Mesendoderm (in vitro differentiated cells): ENCODE measurements around the gene NRL.

Experiments
- DNase-seq: peaks from one replicate; pipeline ENCODE4 v3.0.0; 2013
- H2AK5ac ChIP-seq: 2 replicates; pipeline ENCODE4 v1.6.1; 2013; ENCODE audit warnings: low read length, inconsistent platforms
- H2BK120ac ChIP-seq: 2 replicates; pipeline ENCODE4 v1.6.1; 2013; ENCODE audit warnings: low read depth, mild to moderate bottlenecking, low read length, moderate library complexity, mixed read lengths
- H2BK15ac ChIP-seq: replicated peaks from 2 replicates; pipeline ENCODE4 v1.6.1; 2013; ENCODE audit warnings: low read depth, mild to moderate bottlenecking, moderate library complexity
- H2BK5ac ChIP-seq: 2 replicates; pipeline ENCODE4 v1.6.1; 2013; ENCODE audit warnings: low read length, inconsistent platforms
- H3K18ac ChIP-seq: 2 replicates; pipeline ENCODE4 v1.6.1; 2013; ENCODE audit warnings: mild to moderate bottlenecking, low read length, mixed read lengths
- H3K23ac ChIP-seq: one replicate; pipeline ENCODE4 v1.6.1; 2013; ENCODE audit warnings: low read length
- H3K27ac ChIP-seq: 2 replicates; pipeline ENCODE4 v1.5.1; 2013; ENCODE audit warnings: low read depth, mild to moderate bottlenecking, inconsistent platforms, low read length, moderate library complexity
- H3K27me3 ChIP-seq: 2 replicates; pipeline ENCODE4 v1.6.1; 2013; ENCODE audit warnings: low read length, control low read depth, mild to moderate bottlenecking, inconsistent platforms; ENCODE audit not compliant: insufficient read depth, poor library complexity
- H3K36me3 ChIP-seq: 2 replicates; pipeline ENCODE4 v1.6.1; 2013; ENCODE audit warnings: low read length, inconsistent platforms; ENCODE audit not compliant: control insufficient read depth, insufficient read depth
- H3K4ac ChIP-seq: one replicate; pipeline ENCODE4 v1.6.1; 2013; ENCODE audit warnings: low read depth, mild to moderate bottlenecking, low read length, moderate library complexity
- H3K4me1 ChIP-seq: 2 replicates; pipeline ENCODE4 v1.6.1; 2013; ENCODE audit warnings: low read depth, low read length, inconsistent platforms; ENCODE audit not compliant: control insufficient read depth
- H3K4me2 ChIP-seq: 2 replicates; pipeline ENCODE4 v1.6.1; 2013; ENCODE audit warnings: low read length
- H3K4me3 ChIP-seq: 2 replicates; pipeline ENCODE4 v1.5.1; 2013; ENCODE audit warnings: mild to moderate bottlenecking, low read length
- H3K56ac ChIP-seq: one replicate; pipeline ENCODE4 v1.6.1; 2013; ENCODE audit warnings: low read length
- H3K79me1 ChIP-seq: 2 replicates; pipeline ENCODE4 v1.6.1; 2013; ENCODE audit warnings: low read length, inconsistent platforms
- H3K79me2 ChIP-seq: 2 replicates; pipeline ENCODE4 v1.6.1; 2013; ENCODE audit warnings: mild to moderate bottlenecking, low read length; ENCODE audit not compliant: control insufficient read depth, insufficient read depth
- H3K9ac ChIP-seq: 2 replicates; pipeline ENCODE4 v1.6.1; 2013; ENCODE audit warnings: low read length, inconsistent platforms
- H4K5ac ChIP-seq: one replicate; pipeline ENCODE4 v1.6.1; 2013; ENCODE audit warnings: low read length
- H4K8ac ChIP-seq: one replicate; pipeline ENCODE4 v1.6.1; 2013; ENCODE audit warnings: low read depth, mild to moderate bottlenecking, control low read depth, low read length, moderate library complexity
- WGBS: extraction: QIAGEN DNeasy Blood & Tissue Kit; methylation state at CpG from one replicate; pipeline ENCODE4 v1.1.7; 2013; ENCODE audit warnings: low lambda C conversion rate, missing lambda C conversion rate; ENCODE audit not compliant: insufficient coverage; ENCODE audit errors: extremely low coverage; 5-methylcytosine and 5-hydroxymethylcytosine counted together

NRL gene

GRCh38 chr14:24126939-24127338 is 12.2 kb upstream of the NRL start:
- no peaks in the 10 kb centered on the region for H3K4me1 ChIP-seq
- H4K5ac ChIP-seq, result no peak overlapping the region
- no peaks in the 10 kb centered on the region for H3K79me1 ChIP-seq
- H2BK5ac ChIP-seq, result no peak overlapping the region
- H3K23ac ChIP-seq, result no peak overlapping the region
- H3K79me2 ChIP-seq, result no peaks in the 10 kb centered on the region
- H3K9ac ChIP-seq, result no peak overlapping the region
- no peak overlapping the region for H2BK120ac ChIP-seq
- no peak overlapping the region for H4K8ac ChIP-seq
- no peak overlapping the region for H3K27ac ChIP-seq
- peaks cover 1% of the 10 kb centered on the region for H3K36me3 ChIP-seq
- H3K56ac ChIP-seq, result no peak overlapping the region
- DNase-seq, result no peak
- no peak overlapping the region for H3K4me2 ChIP-seq
- H3K18ac ChIP-seq, result no peak overlapping the region
- no peaks in the 10 kb centered on the region for H3K27me3 ChIP-seq
- H2AK5ac ChIP-seq, result no peak overlapping the region
- H3K4me3 ChIP-seq, result no peak overlapping the region
- no peak overlapping the region for H3K4ac ChIP-seq
- H2BK15ac ChIP-seq, result no peak overlapping the region

- no peak overlapping the region for H2BK120ac ChIP-seq
- no peak overlapping the region for H4K8ac ChIP-seq
- H3K4ac ChIP-seq, result no peak overlapping the region
- no peak overlapping the region for H3K9ac ChIP-seq
- DNase-seq, result no peak
- no peak overlapping the region for H3K56ac ChIP-seq
- H2BK5ac ChIP-seq, result no peak overlapping the region
- H3K79me1 ChIP-seq, result no peaks in the 10 kb centered on the region
- no peaks in the 10 kb centered on the region for H3K79me2 ChIP-seq
- H3K23ac ChIP-seq, result no peak overlapping the region
- peaks cover 1% of the 10 kb centered on the region for H3K36me3 ChIP-seq
- no peak overlapping the region for H3K18ac ChIP-seq
- no peak overlapping the region for H3K4me3 ChIP-seq
- no peak overlapping the region for H3K4me2 ChIP-seq
- H3K27ac ChIP-seq, result no peak overlapping the region
- H4K5ac ChIP-seq, result no peak overlapping the region
- no peaks in the 10 kb centered on the region for H3K4me1 ChIP-seq
- H2AK5ac ChIP-seq, result no peak overlapping the region
- no peak overlapping the region for H2BK15ac ChIP-seq
- no CpG with 5 or more reads among the region's 9 CpGs for WGBS
- H3K27me3 ChIP-seq, result no peaks in the 10 kb centered on the region
Measured at GRCh38 chr14:24123424-24124417, 9.0 kb upstream of the NRL start.

- Histone ChIP-seq H4K8ac (no peak overlapping the region), H3K9ac (no peak overlapping the region), H3K79me1 (no peaks in the 10 kb centered on the region), H3K4me2 (no peak overlapping the region), H3K79me2 (no peaks in the 10 kb centered on the region), H3K56ac (no peak overlapping the region), H2AK5ac (no peak overlapping the region), H3K18ac (no peak overlapping the region), H3K4me1 (no peaks in the 10 kb centered on the region), H2BK5ac (no peak overlapping the region), H3K4me3 (no peak overlapping the region), H4K5ac (no peak overlapping the region), H3K36me3 (peaks cover 1% of the 10 kb centered on the region), H2BK15ac (no peak overlapping the region), H3K27ac (no peak overlapping the region), H2BK120ac (no peak overlapping the region), H3K4ac (no peak overlapping the region), H3K27me3 (no peaks in the 10 kb centered on the region), H3K23ac (no peak overlapping the region)
- no peak for DNase-seq
- whole genome bisulfite sequencing, result no CpG with 5 or more reads among the region's 8 CpGs
Measured at GRCh38 chr14:24122898-24123297, 8.1 kb upstream of the NRL start.

- H3K79me1 ChIP-seq, result no peaks in the 10 kb centered on the region
- H4K5ac ChIP-seq, result no peak overlapping the region
- no peak overlapping the region for H4K8ac ChIP-seq
- H3K4me3 ChIP-seq, result no peak overlapping the region
- no peak for DNase-seq
- H3K4me1 ChIP-seq, result no peaks in the 10 kb centered on the region
- H3K23ac ChIP-seq, result no peak overlapping the region
- H2BK5ac ChIP-seq, result no peak overlapping the region
- no peak overlapping the region for H2BK120ac ChIP-seq
- no peak overlapping the region for H2BK15ac ChIP-seq
- H3K18ac ChIP-seq, result no peak overlapping the region
- H3K27ac ChIP-seq, result no peak overlapping the region
- no peak overlapping the region for H3K4me2 ChIP-seq
- no peak overlapping the region for H2AK5ac ChIP-seq
- no peaks in the 10 kb centered on the region for H3K79me2 ChIP-seq
- H3K4ac ChIP-seq, result no peak overlapping the region
- no peak overlapping the region for H3K9ac ChIP-seq
- H3K56ac ChIP-seq, result no peak overlapping the region
- peaks cover 1% of the 10 kb centered on the region for H3K36me3 ChIP-seq
- H3K27me3 ChIP-seq, result no peaks in the 10 kb centered on the region
- no CpG with 5 or more reads among the region's 4 CpGs for WGBS
Measured at GRCh38 chr14:24122416-24122815, 7.7 kb upstream of the NRL start.

GRCh38 chr14:24121210-24121609 is 6.5 kb upstream of the NRL start:
- no peak overlapping the region for H3K4me3 ChIP-seq
- H3K9ac ChIP-seq, result no peak overlapping the region
- WGBS, result no CpG with 5 or more reads among the region's 8 CpGs
- H2BK15ac ChIP-seq, result no peak overlapping the region
- no peaks in the 10 kb centered on the region for H3K79me2 ChIP-seq
- peaks cover 5% of the 10 kb centered on the region for H3K79me1 ChIP-seq
- H3K56ac ChIP-seq, result no peak overlapping the region
- H3K18ac ChIP-seq, result no peak overlapping the region
- no peak overlapping the region for H4K8ac ChIP-seq
- H3K23ac ChIP-seq, result no peak overlapping the region
- no peak overlapping the region for H3K27ac ChIP-seq
- H4K5ac ChIP-seq, result no peak overlapping the region
- H2BK5ac ChIP-seq, result no peak overlapping the region
- no peaks in the 10 kb centered on the region for H3K4me1 ChIP-seq
- no peak overlapping the region for H2BK120ac ChIP-seq
- no peak overlapping the region for H2AK5ac ChIP-seq
- H3K4ac ChIP-seq, result no peak overlapping the region
- no peak overlapping the region for H3K4me2 ChIP-seq
- no peaks in the 10 kb centered on the region for H3K27me3 ChIP-seq
- peaks cover 1% of the 10 kb centered on the region for H3K36me3 ChIP-seq
- DNase-seq, result no peak

- no peak overlapping the region for H2BK15ac ChIP-seq
- H3K4ac ChIP-seq, result no peak overlapping the region
- no peak overlapping the region for H3K4me3 ChIP-seq
- no peak overlapping the region for H3K9ac ChIP-seq
- no peak for DNase-seq
- H3K79me2 ChIP-seq, result peaks cover 2% of the 10 kb centered on the region
- H4K8ac ChIP-seq, result no peak overlapping the region
- H3K27ac ChIP-seq, result no peak overlapping the region
- H3K23ac ChIP-seq, result no peak overlapping the region
- H3K18ac ChIP-seq, result no peak overlapping the region
- WGBS, result no CpG with 5 or more reads among the region's 6 CpGs
- no peak overlapping the region for H2BK120ac ChIP-seq
- no peak overlapping the region for H3K56ac ChIP-seq
- H3K4me2 ChIP-seq, result no peak overlapping the region
- H3K79me1 ChIP-seq, result peaks cover 11% of the 10 kb centered on the region
- H2AK5ac ChIP-seq, result no peak overlapping the region
- H4K5ac ChIP-seq, result no peak overlapping the region
- no peaks in the 10 kb centered on the region for H3K27me3 ChIP-seq
- peaks cover 3% of the 10 kb centered on the region for H3K4me1 ChIP-seq
- peaks cover 1% of the 10 kb centered on the region for H3K36me3 ChIP-seq
- no peak overlapping the region for H2BK5ac ChIP-seq
Measured at GRCh38 chr14:24119691-24120090, 4.9 kb upstream of the NRL start.
